ENCODE results near the gene TTLL11.

GRCh38 chr9:121811140-121811539 is 282.0 kb downstream of the TTLL11 start:
- no peak for TF ChIP-seq POLR2A (IDR thresholded peaks at IDR 0.05)
- TF ChIP-seq CTCF (IDR thresholded peaks at IDR 0.05) = no peak
